Measurements from ENCODE around the gene FBXO2. TPM values are rescaled to one million over a fixed set of nuclear protein-coding genes. Genes with fewer than 3 reads are reported as not detected.

The FBXO2 gene
- polyA plus RNA-seq, 1 experiment, result 2.2 TPM

- Histone ChIP-seq H3K27me3 (ENCODE audit: control insufficient read depth, insufficient read depth, low read length) (0 out of 2 replicates have a peak, but pooled peaks cover 1% of the 10 kb centered on the region), H3K4me3 (ENCODE audit: low read depth, low read length) (no peak overlapping the region), H3K36me3 (ENCODE audit: control insufficient read depth, insufficient read depth, low read length) (no peaks in the 10 kb centered on the region)
- ChIA-PET POLR2A (no interaction called here), CTCF (no interaction called here)
- TF ChIP-seq, protein P1, sequence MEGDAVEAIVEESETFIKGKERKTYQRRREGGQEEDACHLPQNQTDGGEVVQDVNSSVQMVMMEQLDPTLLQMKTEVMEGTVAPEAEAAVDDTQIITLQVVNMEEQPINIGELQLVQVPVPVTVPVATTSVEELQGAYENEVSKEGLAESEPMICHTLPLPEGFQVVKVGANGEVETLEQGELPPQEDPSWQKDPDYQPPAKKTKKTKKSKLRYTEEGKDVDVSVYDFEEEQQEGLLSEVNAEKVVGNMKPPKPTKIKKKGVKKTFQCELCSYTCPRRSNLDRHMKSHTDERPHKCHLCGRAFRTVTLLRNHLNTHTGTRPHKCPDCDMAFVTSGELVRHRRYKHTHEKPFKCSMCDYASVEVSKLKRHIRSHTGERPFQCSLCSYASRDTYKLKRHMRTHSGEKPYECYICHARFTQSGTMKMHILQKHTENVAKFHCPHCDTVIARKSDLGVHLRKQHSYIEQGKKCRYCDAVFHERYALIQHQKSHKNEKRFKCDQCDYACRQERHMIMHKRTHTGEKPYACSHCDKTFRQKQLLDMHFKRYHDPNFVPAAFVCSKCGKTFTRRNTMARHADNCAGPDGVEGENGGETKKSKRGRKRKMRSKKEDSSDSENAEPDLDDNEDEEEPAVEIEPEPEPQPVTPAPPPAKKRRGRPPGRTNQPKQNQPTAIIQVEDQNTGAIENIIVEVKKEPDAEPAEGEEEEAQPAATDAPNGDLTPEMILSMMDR (IDR thresholded peaks at IDR 0.05; ENCODE audit: insufficient read depth, low read depth, low read length), result no peak
- no peak for DNase-seq (ENCODE audit: low read depth)
These were observed 47.5 kb downstream of the FBXO2 start for GRCh38 chr1:11606775-11607174.

DNA sequence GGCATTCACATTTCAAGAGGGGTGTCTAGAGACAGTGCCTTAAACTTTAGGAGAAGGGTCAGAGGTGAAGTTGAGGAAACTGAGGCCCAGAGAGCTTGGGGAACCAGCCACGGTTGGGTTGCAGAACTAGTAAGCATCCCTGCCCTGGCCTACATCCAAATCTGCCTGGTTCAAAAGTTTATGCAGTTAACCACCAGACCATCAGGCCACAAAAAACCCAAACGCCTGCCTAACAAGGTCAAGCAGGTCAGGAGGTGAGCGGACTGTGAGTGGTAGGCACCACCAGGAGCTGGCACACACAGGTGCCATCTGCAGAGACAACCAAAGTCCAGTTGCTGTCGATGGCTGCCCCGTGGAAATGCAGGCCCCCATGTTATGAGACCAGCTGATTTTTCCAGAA is 51.2 kb downstream of the FBXO2 start:
- no peak for DNase-seq (ENCODE audit: low read depth)
- TF ChIP-seq, protein P1 (IDR thresholded peaks at IDR 0.05; ENCODE audit: insufficient read depth, low read depth, low read length), result no peak
- ChIA-PET CTCF (no interaction called here), POLR2A (no interaction called here)
- Histone ChIP-seq H3K36me3 (ENCODE audit: control insufficient read depth, insufficient read depth, low read length) (no peaks in the 10 kb centered on the region), H3K27me3 (ENCODE audit: control insufficient read depth, insufficient read depth, low read length) (peaks cover 3% of the 10 kb centered on the region; the same call in 1 of the 2 replicates), H3K4me3 (ENCODE audit: low read depth, low read length) (no peak overlapping the region)

DNA sequence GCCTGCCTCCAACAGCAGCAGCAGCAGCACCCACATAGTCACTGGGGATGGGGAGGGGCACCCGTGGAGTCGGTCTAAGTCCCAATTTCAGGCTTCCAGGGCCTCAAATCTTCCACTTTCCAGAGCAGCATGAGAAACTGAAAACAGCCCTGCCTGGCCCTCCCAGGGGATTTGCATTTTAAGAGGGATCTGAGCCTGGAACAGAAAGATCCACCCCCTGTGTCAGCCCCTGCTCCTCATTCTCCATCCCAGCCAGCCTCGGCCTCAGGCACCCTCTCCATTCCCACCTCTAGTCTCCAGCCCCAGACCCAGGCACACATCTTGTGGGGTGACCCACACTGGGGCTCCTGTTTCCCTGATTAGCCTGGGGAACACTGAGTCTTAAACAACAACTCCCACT is 51.8 kb downstream of the FBXO2 start:
- DNase-seq (ENCODE audit: low read depth), result no peak
- CTCF ChIA-PET, result no interaction called here
- H3K27me3 ChIP-seq (ENCODE audit: control insufficient read depth, insufficient read depth, low read length), result peaks cover 3% of the 10 kb centered on the region; the same call in 1 of the 2 replicates

GRCh38 chr1:11600836-11601235 is 53.4 kb downstream of the FBXO2 start:
- Histone ChIP-seq H3K4me3 (ENCODE audit: low read depth, low read length) (no peak overlapping the region), H3K36me3 (ENCODE audit: control insufficient read depth, insufficient read depth, low read length) (no peaks in the 10 kb centered on the region), H3K27me3 (ENCODE audit: control insufficient read depth, insufficient read depth, low read length) (peaks cover 3% of the 10 kb centered on the region; the same call in 1 of the 2 replicates)
- DNase-seq (ENCODE audit: low read depth), result no peak
- TF ChIP-seq, protein P1 (IDR thresholded peaks at IDR 0.05; ENCODE audit: insufficient read depth, low read depth, low read length), result no peak
- ChIA-PET POLR2A (no interaction called here), CTCF (no interaction called here)

More for the DNA sequence above, 51.8 kb downstream of the FBXO2 start:
- TF ChIP-seq, protein P1 (IDR thresholded peaks at IDR 0.05; ENCODE audit: insufficient read depth, low read depth, low read length), result no peak
- POLR2A ChIA-PET, result no interaction called here
- Histone ChIP-seq H3K36me3 (ENCODE audit: control insufficient read depth, insufficient read depth, low read length) (no peaks in the 10 kb centered on the region), H3K4me3 (ENCODE audit: low read depth, low read length) (no peak overlapping the region)

- no peak for DNase-seq (ENCODE audit: low read depth)
- no peak overlapping the region for H3K4me3 ChIP-seq (ENCODE audit: low read depth, low read length)
- no peaks in the 10 kb centered on the region for H3K36me3 ChIP-seq (ENCODE audit: control insufficient read depth, insufficient read depth, low read length)
- ChIA-PET CTCF (no interaction called here), POLR2A (no interaction called here)
- TF ChIP-seq, protein P1 (IDR thresholded peaks at IDR 0.05; ENCODE audit: insufficient read depth, low read depth, low read length), result no peak
- peaks cover 3% of the 10 kb centered on the region; the same call in 1 of the 2 replicates for H3K27me3 ChIP-seq (ENCODE audit: control insufficient read depth, insufficient read depth, low read length)
These were observed 54.2 kb downstream of the FBXO2 start for GRCh38 chr1:11599891-11600576.

Measured in BJ (cell line).